ENCODE data around the gene NCEH1.

Gene NCEH1

GRCh38 chr3:172690936-172691335, 19.9 kb downstream of the NCEH1 start:
- Histone ChIP-seq H3K4me3 (no peak overlapping the region), H4K20me1 (no peaks in the 10 kb centered on the region), H3K36me3 (no peaks in the 10 kb centered on the region), H3K9ac (no peak overlapping the region), H3K9me3 (replicated peaks in 1 of 11) (no peaks in the 10 kb centered on the region), H3K4me1 (peaks cover 11 to 34% (median 13%) of the 10 kb centered on the region in 10 experiments), H3K4me2 (no peak overlapping the region), H3K27ac (no peak overlapping the region), H3K27me3 (no peaks in the 10 kb centered on the region)
- TF ChIP-seq Cebpa-rat (IDR thresholded peaks at IDR 0.05) = no peak

DNA sequence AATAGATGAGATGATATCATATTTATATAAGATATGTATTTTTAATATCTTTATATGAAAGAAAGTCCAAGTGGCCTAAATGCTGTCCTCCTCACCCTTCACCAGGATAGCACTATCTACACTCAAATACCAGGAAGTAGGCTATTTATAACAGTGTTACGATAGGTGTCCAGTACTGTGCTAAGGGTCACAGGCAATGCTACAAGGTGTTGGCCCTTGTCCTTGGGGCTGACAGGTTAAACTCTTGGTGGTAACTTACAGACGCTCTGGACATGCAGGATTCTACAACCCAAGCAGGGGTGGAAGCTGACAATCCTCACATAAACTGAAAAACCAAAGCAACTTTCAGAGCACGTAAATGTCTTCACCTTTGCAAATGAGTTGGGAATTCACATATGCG, 22.3 kb downstream of the NCEH1 start:
- TF ChIP-seq Cebpa-rat (IDR thresholded peaks at IDR 0.05) = no peak
- Histone ChIP-seq H4K20me1 (no peaks in the 10 kb centered on the region), H3K9me3 (replicated peaks in 1 of 11) (no peaks in the 10 kb centered on the region), H3K9ac (no peak overlapping the region), H3K4me3 (no peak overlapping the region), H3K36me3 (no peaks in the 10 kb centered on the region), H3K27me3 (no peaks in the 10 kb centered on the region), H3K27ac (no peak overlapping the region), H3K4me2 (no peak overlapping the region), H3K4me1 (peaks cover 11 to 35% (median 13%) of the 10 kb centered on the region in 10 experiments)

DNA sequence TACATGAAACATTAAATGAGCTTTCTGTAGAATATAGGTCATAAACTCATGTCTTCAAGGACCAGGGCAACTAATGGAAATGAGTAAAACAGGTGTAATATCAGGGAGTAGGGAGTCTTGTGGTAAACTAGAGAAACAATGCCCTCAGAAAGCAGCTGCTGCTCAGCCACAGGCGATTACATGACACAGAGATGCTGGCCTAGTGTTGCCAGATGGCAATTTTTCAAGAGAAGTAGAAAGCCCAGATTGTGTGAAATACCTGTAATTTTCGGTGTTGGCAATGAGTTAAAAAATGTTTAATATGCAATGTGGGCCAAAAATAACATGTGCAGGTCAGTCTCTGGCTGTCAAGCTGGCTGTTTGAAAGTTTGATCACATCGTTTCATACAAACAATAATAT, 23.4 kb downstream of the NCEH1 start:
- Histone ChIP-seq H3K36me3 (no peaks in the 10 kb centered on the region), H3K27ac (no peak overlapping the region), H3K9ac (no peak overlapping the region), H3K4me1 (peaks cover 3 to 24% (median 4%) of the 10 kb centered on the region in 10 experiments; a peak in 19 of 20 replicates), H4K20me1 (no peaks in the 10 kb centered on the region), H3K4me3 (no peak overlapping the region), H3K4me2 (no peak overlapping the region), H3K9me3 (replicated peaks in 1 of 11) (no peaks in the 10 kb centered on the region), H3K27me3 (no peaks in the 10 kb centered on the region)
- TF ChIP-seq Cebpa-rat (IDR thresholded peaks at IDR 0.05) = no peak

DNA sequence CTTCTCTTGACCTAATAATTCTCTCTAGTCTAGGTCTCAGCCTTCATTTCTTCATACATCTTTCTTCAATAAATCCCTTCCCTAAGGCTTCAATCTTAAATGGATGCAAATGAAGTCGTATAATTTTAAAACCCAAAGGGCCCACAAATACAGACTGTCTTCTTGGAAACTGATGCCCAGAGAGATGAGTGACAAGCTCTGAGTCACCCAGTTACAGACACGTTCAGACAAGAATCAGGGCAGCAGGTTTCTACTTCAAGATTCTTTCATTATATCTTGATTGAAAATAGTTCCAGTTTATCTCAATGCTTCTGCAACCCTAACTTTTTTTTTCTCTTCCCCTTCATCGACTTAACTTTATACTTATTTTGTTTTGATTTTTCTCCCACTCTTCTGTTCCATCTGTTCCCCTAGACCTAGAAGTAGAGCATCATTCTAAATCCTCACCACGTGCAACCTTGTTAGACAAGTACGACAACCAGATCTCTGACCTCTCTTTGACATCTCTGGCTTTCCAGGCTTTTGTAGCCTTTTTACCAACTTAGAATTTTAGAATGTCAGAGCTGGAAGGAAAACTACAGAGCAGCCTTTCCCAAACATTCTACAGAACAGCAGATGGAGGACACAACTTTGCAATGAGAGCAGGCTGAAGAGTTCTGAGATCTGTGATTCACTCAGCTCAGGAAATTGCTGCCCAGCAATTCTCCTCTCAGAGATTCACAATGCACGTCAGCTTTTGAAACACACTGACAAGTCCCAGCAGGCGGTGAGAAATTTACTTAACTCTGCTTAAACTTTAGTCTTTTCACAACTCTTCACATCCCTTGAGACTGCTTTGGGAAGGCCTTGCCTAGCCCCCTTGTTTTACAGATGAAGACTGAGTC, 25.3 kb downstream of the NCEH1 start:
- no peak overlapping the region for H3K27ac ChIP-seq
- no peaks in the 10 kb centered on the region for H3K27me3 ChIP-seq
- H4K20me1 ChIP-seq = no peaks in the 10 kb centered on the region
- peak overlapping the region in 2 of 11 experiments; percentile 4 to 8; a peak in 2 of 22 replicates for H3K4me2 ChIP-seq
- no peak overlapping the region for H3K9ac ChIP-seq
- peaks cover 0 to 4% (median 0%) of the 10 kb centered on the region in 11 experiments; a peak in 1 of 22 replicates for H3K9me3 ChIP-seq (replicated peaks in 1 of 11)
- H3K4me3 ChIP-seq = no peak overlapping the region
- H3K36me3 ChIP-seq = no peaks in the 10 kb centered on the region
- no peak for TF ChIP-seq Cebpa-rat (IDR thresholded peaks at IDR 0.05)
- H3K4me1 ChIP-seq = peaks cover 0 to 17% (median 0%) of the 10 kb centered on the region in 10 experiments; a peak in 3 of 20 replicates

DNA sequence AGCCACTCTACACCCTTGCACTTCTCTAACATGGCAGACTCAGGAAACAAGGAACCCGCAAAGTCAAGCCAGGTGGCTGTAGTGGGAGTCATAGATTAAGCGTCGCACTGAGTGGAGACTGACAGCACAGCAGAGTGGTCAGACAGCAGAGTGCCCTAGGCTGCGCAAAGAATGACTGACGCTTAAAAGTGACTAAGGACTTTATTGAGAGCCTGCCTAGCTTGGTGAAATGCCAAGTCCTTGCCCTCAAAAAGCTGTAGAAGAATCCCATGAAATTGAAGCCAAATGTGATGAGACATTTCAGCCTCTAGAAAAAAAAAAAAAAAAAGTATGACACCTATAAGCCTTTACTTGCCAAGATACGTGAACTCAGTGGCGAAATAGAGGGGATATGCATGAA, 30.2 kb downstream of the NCEH1 start:
- H3K27ac ChIP-seq = no peak overlapping the region
- no peak overlapping the region for H3K9ac ChIP-seq
- no peak overlapping the region for H3K4me2 ChIP-seq
- no peaks in the 10 kb centered on the region for H3K27me3 ChIP-seq
- H3K4me3 ChIP-seq = no peak overlapping the region
- H3K9me3 ChIP-seq (replicated peaks in 1 of 11) = peaks cover 0 to 12% (median 5%) of the 10 kb centered on the region in 11 experiments; a peak in 3 of 22 replicates
- 0 out of 22 replicates have a peak, but pooled peaks cover 0 to 4% (median 0%) of the 10 kb centered on the region in 11 experiments for H3K36me3 ChIP-seq
- no peak for TF ChIP-seq Cebpa-rat (IDR thresholded peaks at IDR 0.05)
- H4K20me1 ChIP-seq = no peaks in the 10 kb centered on the region
- peaks cover 0 to 32% (median 3%) of the 10 kb centered on the region in 10 experiments; a peak in 10 of 20 replicates for H3K4me1 ChIP-seq

- H3K9me3 ChIP-seq (replicated peaks in 1 of 11) = peaks cover 0 to 12% (median 5%) of the 10 kb centered on the region in 11 experiments; a peak in 3 of 22 replicates
- 0 out of 22 replicates have a peak, but pooled peaks cover 0 to 4% (median 0%) of the 10 kb centered on the region in 11 experiments for H3K36me3 ChIP-seq
- no peak overlapping the region for H3K9ac ChIP-seq
- H3K27ac ChIP-seq = no peak overlapping the region
- H3K4me2 ChIP-seq = no peak overlapping the region
- no peaks in the 10 kb centered on the region for H4K20me1 ChIP-seq
- peaks cover 0 to 34% (median 9%) of the 10 kb centered on the region in 10 experiments; a peak in 10 of 20 replicates for H3K4me1 ChIP-seq
- H3K27me3 ChIP-seq = no peaks in the 10 kb centered on the region
- TF ChIP-seq Cebpa-rat (IDR thresholded peaks at IDR 0.05) = no peak
- H3K4me3 ChIP-seq = no peak overlapping the region
These were observed 31.3 kb downstream of the NCEH1 start for GRCh38 chr3:172679599-172679998.

DNA sequence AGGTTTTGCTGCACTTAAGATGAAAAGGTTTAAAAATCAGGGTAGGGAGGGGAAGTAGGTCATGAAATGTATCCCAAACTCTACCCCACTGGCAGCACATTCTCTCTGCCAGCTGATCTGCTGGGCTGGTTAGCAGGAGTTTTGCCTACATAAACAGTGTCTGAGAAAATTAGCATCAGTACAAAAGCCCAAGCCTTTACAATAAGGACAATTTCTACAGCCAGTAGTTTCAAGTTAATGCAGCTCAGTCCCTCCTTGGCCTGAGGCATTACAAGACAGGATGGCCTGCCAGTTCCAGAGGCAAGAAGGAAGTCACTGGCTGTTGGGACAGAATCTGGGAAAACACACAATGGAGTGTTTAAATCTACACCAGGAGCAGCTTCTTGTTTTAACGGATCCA, 32.8 kb downstream of the NCEH1 start:
- Histone ChIP-seq H3K27ac (no peak overlapping the region; a peak in 1 of 22 replicates), H4K20me1 (no peaks in the 10 kb centered on the region), H3K4me3 (no peak overlapping the region), H3K27me3 (no peaks in the 10 kb centered on the region), H3K36me3 (0 out of 22 replicates have a peak, but pooled peaks cover 0 to 4% (median 0%) of the 10 kb centered on the region in 11 experiments), H3K4me2 (no peak overlapping the region), H3K4me1 (peaks cover 8 to 47% (median 19%) of the 10 kb centered on the region in 10 experiments; a peak in 18 of 20 replicates), H3K9ac (no peak overlapping the region), H3K9me3 (replicated peaks in 1 of 11) (peaks cover 0 to 12% (median 5%) of the 10 kb centered on the region in 11 experiments; a peak in 3 of 22 replicates)
- no peak for TF ChIP-seq Cebpa-rat (IDR thresholded peaks at IDR 0.05)

DNA sequence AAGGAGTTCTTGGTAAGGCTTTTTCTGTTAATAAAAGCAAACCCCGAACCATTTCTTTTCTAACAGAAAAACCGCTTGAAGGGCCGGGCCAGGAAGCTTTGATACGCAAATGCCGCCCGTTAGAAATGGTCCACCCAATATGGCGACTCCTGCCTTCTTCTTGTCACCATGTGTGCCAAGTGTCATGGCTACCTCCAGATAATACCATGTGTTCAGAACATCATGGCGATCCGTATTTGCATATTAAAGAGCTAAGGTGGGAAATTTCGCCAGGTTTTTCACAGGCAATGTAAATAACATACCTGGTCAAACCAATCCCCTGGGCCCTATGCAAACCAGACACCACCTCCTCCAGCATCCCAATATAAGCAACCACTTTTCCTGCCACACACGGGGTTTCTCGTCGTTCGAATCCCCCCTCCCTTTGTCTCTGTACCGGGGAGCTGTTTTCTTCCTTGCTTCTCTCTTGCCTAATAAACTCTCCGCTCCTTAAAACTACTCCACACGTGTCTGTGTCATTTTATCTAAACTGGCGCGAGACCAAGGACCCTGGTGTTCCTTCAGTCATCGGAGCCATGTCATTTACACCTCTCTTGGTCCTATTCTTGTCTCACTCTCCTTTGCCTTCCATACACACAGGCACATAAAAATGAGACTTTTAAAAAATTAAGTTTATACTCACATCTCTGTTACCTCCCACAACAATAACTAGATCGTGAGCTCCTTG, 34.5 kb downstream of the NCEH1 start:
- H3K4me1 ChIP-seq = peaks cover 8 to 47% (median 19%) of the 10 kb centered on the region in 10 experiments; a peak in 18 of 20 replicates
- peak overlapping the region in 4 of 11 experiments; percentile 13 to 50 (median 29); a peak in 5 of 22 replicates for H3K9ac ChIP-seq
- peaks cover 0 to 5% (median 0%) of the 10 kb centered on the region in 11 experiments; a peak in 2 of 22 replicates for H4K20me1 ChIP-seq
- no peak overlapping the region for H3K4me3 ChIP-seq
- no peak for TF ChIP-seq Cebpa-rat (IDR thresholded peaks at IDR 0.05)
- peak overlapping the region in 5 of 11 experiments; percentile 7 to 56 (median 46); a peak in 9 of 22 replicates for H3K4me2 ChIP-seq
- peak overlapping the region in 4 of 11 experiments; percentile 35 to 64 (median 55); a peak in 9 of 22 replicates for H3K27ac ChIP-seq
- peaks cover 0 to 12% (median 5%) of the 10 kb centered on the region in 11 experiments; a peak in 3 of 22 replicates for H3K9me3 ChIP-seq (replicated peaks in 1 of 11)
- H3K36me3 ChIP-seq = 0 out of 22 replicates have a peak, but pooled peaks cover 0 to 4% (median 0%) of the 10 kb centered on the region in 11 experiments
- no peaks in the 10 kb centered on the region for H3K27me3 ChIP-seq

Measured in BLaER1 treated with 17β-estradiol and CSF1 and Interleukin-3, amounts not matched to agents 10 nM and 100 nM (cell line).